CD14-positive monocyte (primary cell): Measurements from ENCODE around the gene ICA1L. TPM values are rescaled to one million over a fixed set of nuclear protein-coding genes. Genes with fewer than 3 reads are reported as not detected.

Source experiments
- DNase-seq, 3 donors: peaks; one replicate each; pipeline ENCODE4 v3.0.0-alpha.2; 2011 to 2022
- H2AFZ ChIP-seq: 2 replicates; pipeline ENCODE4 v1.6.0; 2012; ENCODE audit warnings: mild to moderate bottlenecking, low read depth, low read length, inconsistent platforms; ENCODE audit not compliant: insufficient read depth, poor library complexity, severe bottlenecking
- H3K27ac ChIP-seq, 2 donors: 1 replicate in 1 of 2; 2 replicates in 1 of 2; pipeline ENCODE4 v1.5.1; 2012 to 2013; ENCODE audit warnings: low read length in 2 of 2, control low read depth in 1 of 2, inconsistent platforms in 1 of 2, low read depth in 1 of 2, mild to moderate bottlenecking in 1 of 2
- H3K27me3 ChIP-seq, 2 donors: one replicate each; pipeline versions ENCODE4 v1.6.0 to v1.6.1; 2011 to 2013; ENCODE audit warnings: low read length in 2 of 2; ENCODE audit not compliant: control insufficient read depth in 2 of 2, insufficient read depth in 2 of 2
- H3K36me3 ChIP-seq, 2 donors: replicated peaks in 1 of 2; 1 replicate in 1 of 2; 2 replicates in 1 of 2; pipeline versions ENCODE4 v1.5.1 to v1.6.1; 2012 to 2013; ENCODE audit warnings: low read length in 2 of 2, control low read depth in 1 of 2, inconsistent platforms in 1 of 2, mild to moderate bottlenecking in 1 of 2; ENCODE audit not compliant: insufficient read depth in 2 of 2, control insufficient read depth in 1 of 2
- H3K4me1 ChIP-seq, 2 donors: 1 replicate in 1 of 2; 2 replicates in 1 of 2; pipeline versions ENCODE4 v1.5.1 to v1.6.1; 2012 to 2013; ENCODE audit warnings: low read length in 2 of 2, control low read depth in 1 of 2, inconsistent platforms in 1 of 2, mild to moderate bottlenecking in 1 of 2, moderate library complexity in 1 of 2; ENCODE audit not compliant: insufficient read depth in 2 of 2, control insufficient read depth in 1 of 2
- H3K4me2 ChIP-seq: replicated peaks from 2 replicates; pipeline ENCODE3; 2012; ENCODE audit warnings: low read length, moderate library complexity, mild to moderate bottlenecking; ENCODE audit not compliant: poor library complexity, severe bottlenecking; ENCODE audit errors: extremely low read depth
- H3K4me3 ChIP-seq, 3 experiments: fragments of 200-600 bp in 1 of 3; sonication (generic) in 1 of 3; replicated peaks in 1 of 3; 1 replicate in 2 of 3; 2 replicates in 1 of 3; pipeline ENCODE4 v1.5.1; 2011 to 2013; ENCODE audit warnings: low read length in 3 of 3, mild to moderate bottlenecking in 3 of 3, control low read depth in 2 of 3, low read depth in 2 of 3, inconsistent platforms in 1 of 3, moderate library complexity in 1 of 3
- H3K79me2 ChIP-seq: 2 replicates; pipeline ENCODE4 v1.6.0; 2012; ENCODE audit warnings: mild to moderate bottlenecking, control low read depth, inconsistent platforms, low read length, moderate library complexity; ENCODE audit not compliant: insufficient read depth
- H3K9ac ChIP-seq: 2 replicates; pipeline ENCODE4 v1.6.0; 2017; ENCODE audit warnings: low read length, mild to moderate bottlenecking; ENCODE audit not compliant: insufficient read depth, poor library complexity, severe bottlenecking
- H3K9me3 ChIP-seq, 2 donors: replicated peaks in 1 of 2; 1 replicate in 1 of 2; 2 replicates in 1 of 2; pipeline versions ENCODE4 v1.5.1 to v1.6.1; 2012 to 2013; ENCODE audit warnings: low read length in 2 of 2, control low read depth in 1 of 2; ENCODE audit not compliant: control insufficient read depth in 1 of 2, insufficient read depth in 1 of 2
- H4K20me1 ChIP-seq: 2 replicates; pipeline ENCODE4 v1.6.0; 2012; ENCODE audit warnings: mild to moderate bottlenecking, low read length, control low read depth, moderate library complexity; ENCODE audit not compliant: insufficient read depth
- H3K27ac Mint-ChIP-seq, 7 donors: one replicate each; pipeline ENCODE4 v1.8.0; 2020; ENCODE audit warnings: mild to moderate bottlenecking in 7 of 7, mixed read lengths in 7 of 7, moderate library complexity in 6 of 7, inconsistent platforms in 2 of 7
- H3K27me3 Mint-ChIP-seq, 3 donors: one replicate each; pipeline ENCODE4 v1.8.0; 2021 to 2022; ENCODE audit warnings: low read depth in 3 of 3, mild to moderate bottlenecking in 3 of 3, mixed read lengths in 3 of 3, moderate library complexity in 3 of 3, inconsistent platforms in 1 of 3
- H3K36me3 Mint-ChIP-seq, 2 donors: one replicate each; pipeline ENCODE4 v1.8.0; 2020; ENCODE audit warnings: mixed read lengths in 2 of 2, inconsistent platforms in 1 of 2, mild to moderate bottlenecking in 1 of 2
- H3K4me1 Mint-ChIP-seq: one replicate; pipeline ENCODE4 v1.8.0; 2020; ENCODE audit warnings: mild to moderate bottlenecking, mixed read lengths
- H3K4me3 Mint-ChIP-seq, 2 donors: one replicate each; pipeline ENCODE4 v1.8.0; 2020; ENCODE audit warnings: mild to moderate bottlenecking in 2 of 2, mixed read lengths in 2 of 2, moderate library complexity in 1 of 2
- H3K9me3 Mint-ChIP-seq, 7 donors: one replicate each; pipeline ENCODE4 v1.8.0; 2020 to 2022; ENCODE audit warnings: mixed read lengths in 7 of 7, mild to moderate bottlenecking in 6 of 7, moderate library complexity in 6 of 7, inconsistent platforms in 2 of 7
- WGBS: methylation state at CpG from one replicate; pipeline ENCODE4 v1.1.5; 2013; ENCODE audit warnings: missing lambda C conversion rate; ENCODE audit not compliant: insufficient coverage; 5-methylcytosine and 5-hydroxymethylcytosine counted together
- intact Hi-C, 2 donors: fragments of 100-400 bp; cut with micrococcal nuclease; formaldehyde crosslinking; loops; one replicate each; pipeline versions ENCODE4 v1.15.0 to v1.15.1; 2023
- polyA plus RNA-seq, 3 donors: library from polyadenylated mRNA; depleted of rRNA in 1 of 3; unstranded in 2 of 3; stranded (reverse) in 1 of 3; fragments of 300-500 nt in 2 of 3; fragments of >200 nt in 1 of 3; fragmentation: Illumina TruSeq in 2 of 3; gene quantifications; 1 replicate in 2 of 3; 2 replicates in 1 of 3; pipeline ENCODE4 v1.2.3, GENCODE V29; 2012 to 2021
- TF ChIP-seq, protein P1 (sequence below): fragments of 200-600 bp; IDR thresholded peaks from one replicate; pipeline ENCODE4 v1.8.0; 2022; ENCODE audit warnings: antibody characterized with exemption, mild to moderate bottlenecking

Gene ICA1L
- polyA plus RNA-seq, 3 donors = 0.17 to 0.85 (median 0.57) TPM

DNA sequence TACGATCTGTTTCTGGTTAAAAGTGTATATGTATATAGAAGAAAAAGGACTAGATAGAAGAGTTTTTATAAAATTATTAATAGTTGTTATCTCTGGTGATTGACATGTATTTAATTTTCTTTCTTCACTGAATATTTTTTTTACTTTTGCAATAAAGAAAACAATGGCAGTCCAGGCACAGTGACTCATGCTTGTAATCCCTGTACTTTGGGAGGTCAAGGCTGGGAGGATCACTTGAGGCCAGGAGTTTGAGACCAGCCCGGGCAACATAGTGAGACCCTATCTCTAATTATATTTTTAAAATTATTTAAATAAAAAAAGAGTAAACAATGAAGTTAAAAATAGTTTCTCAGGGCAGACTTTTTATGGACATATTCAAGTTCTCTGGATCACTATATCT is 122.1 kb downstream of the ICA1L start:
- Histone ChIP-seq H3K36me3 (no peaks in the 10 kb centered on the region), H3K4me2 (no peak overlapping the region), H3K27ac (no peak overlapping the region), H3K4me1 (no peaks in the 10 kb centered on the region), H3K4me3 (no peak overlapping the region), H3K27me3 (no peaks in the 10 kb centered on the region), H4K20me1 (no peaks in the 10 kb centered on the region), H3K9ac (no peak overlapping the region), H2AFZ (no peak overlapping the region), H3K79me2 (no peaks in the 10 kb centered on the region), H3K9me3 (peaks cover 2 to 6% of the 10 kb centered on the region in 2 donors)
- WGBS = no CpG with 5 or more reads among the region's 2 CpGs
- TF ChIP-seq, protein P1, sequence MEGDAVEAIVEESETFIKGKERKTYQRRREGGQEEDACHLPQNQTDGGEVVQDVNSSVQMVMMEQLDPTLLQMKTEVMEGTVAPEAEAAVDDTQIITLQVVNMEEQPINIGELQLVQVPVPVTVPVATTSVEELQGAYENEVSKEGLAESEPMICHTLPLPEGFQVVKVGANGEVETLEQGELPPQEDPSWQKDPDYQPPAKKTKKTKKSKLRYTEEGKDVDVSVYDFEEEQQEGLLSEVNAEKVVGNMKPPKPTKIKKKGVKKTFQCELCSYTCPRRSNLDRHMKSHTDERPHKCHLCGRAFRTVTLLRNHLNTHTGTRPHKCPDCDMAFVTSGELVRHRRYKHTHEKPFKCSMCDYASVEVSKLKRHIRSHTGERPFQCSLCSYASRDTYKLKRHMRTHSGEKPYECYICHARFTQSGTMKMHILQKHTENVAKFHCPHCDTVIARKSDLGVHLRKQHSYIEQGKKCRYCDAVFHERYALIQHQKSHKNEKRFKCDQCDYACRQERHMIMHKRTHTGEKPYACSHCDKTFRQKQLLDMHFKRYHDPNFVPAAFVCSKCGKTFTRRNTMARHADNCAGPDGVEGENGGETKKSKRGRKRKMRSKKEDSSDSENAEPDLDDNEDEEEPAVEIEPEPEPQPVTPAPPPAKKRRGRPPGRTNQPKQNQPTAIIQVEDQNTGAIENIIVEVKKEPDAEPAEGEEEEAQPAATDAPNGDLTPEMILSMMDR = no peak
- peaks cover under 1 to 13% (median 10%) of the 10 kb centered on the region in 7 donors for H3K9me3 Mint-ChIP-seq
- no peak overlapping the region for H3K27ac Mint-ChIP-seq
- peaks cover 7% of the 10 kb centered on the region for H3K4me1 Mint-ChIP-seq
- no peak overlapping the region for H3K4me3 Mint-ChIP-seq
- intact Hi-C loops = no loop called here
- H3K36me3 Mint-ChIP-seq = peaks cover 4 to 9% of the 10 kb centered on the region in 2 donors
- no peak for DNase-seq
- H3K27me3 Mint-ChIP-seq = peaks cover 0 to 1% (median 0%) of the 10 kb centered on the region in 3 donors

GRCh38 chr2:202743613-202744012 is 128.0 kb downstream of the ICA1L start:
- Mint-ChIP-seq H3K36me3 (peaks cover 15 to 27% of the 10 kb centered on the region in 2 donors), H3K27me3 (no peaks in the 10 kb centered on the region), H3K4me3 (no peak overlapping the region), H3K4me1 (no peaks in the 10 kb centered on the region), H3K9me3 (peaks cover 23 to 39% (median 25%) of the 10 kb centered on the region in 7 donors), H3K27ac (no peak overlapping the region)
- peaks cover 22 to 27% of the 10 kb centered on the region in 2 donors for H3K9me3 ChIP-seq
- TF ChIP-seq, protein P1 = no peak
- H3K9ac ChIP-seq = no peak overlapping the region
- no peaks in the 10 kb centered on the region for H3K79me2 ChIP-seq
- no peak for DNase-seq
- peaks cover 6 to 14% of the 10 kb centered on the region in 2 donors for H3K36me3 ChIP-seq
- no peak overlapping the region for H3K4me3 ChIP-seq
- no CpG with 5 or more reads among the region's 1 CpG for WGBS
- no peak overlapping the region for H2AFZ ChIP-seq
- no peak overlapping the region for H3K27ac ChIP-seq
- no peak overlapping the region for H3K4me2 ChIP-seq
- H3K27me3 ChIP-seq = no peaks in the 10 kb centered on the region
- no peaks in the 10 kb centered on the region for H3K4me1 ChIP-seq
- intact Hi-C loops = no loop called here
- no peaks in the 10 kb centered on the region for H4K20me1 ChIP-seq
